ENCODE data around the gene LGALS7.

The LGALS7 gene

DNA sequence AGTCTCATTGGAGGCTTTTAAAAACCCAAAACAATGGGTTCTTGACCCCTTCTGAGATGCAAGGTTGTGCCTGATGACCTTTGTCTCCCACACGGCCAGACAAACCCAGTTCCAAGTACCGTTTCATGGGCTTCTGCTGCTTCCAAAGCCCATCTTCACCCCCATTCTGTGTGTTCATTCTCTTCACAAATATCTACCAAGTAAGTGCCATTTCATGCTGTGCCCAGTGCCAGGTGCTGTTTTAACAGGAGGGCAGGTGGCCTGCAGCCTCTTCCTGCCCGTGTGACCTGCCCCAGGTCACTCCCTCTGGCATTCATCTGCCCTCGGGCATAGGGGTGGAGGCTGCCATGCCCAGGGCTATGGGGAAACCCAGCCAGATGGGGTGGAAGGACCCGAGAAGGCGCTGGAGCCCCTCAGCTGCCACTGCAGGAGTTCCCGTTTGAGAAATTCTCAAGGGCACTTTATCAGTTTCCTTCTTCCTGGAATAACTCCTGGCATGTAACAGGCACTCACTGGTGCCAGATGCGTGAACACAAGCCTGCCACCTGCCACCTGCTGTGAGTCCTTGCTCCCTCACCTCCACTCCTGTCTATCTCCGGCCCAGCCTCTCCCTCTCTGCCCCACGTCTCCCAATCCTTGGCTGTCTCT lies 41.5 kb downstream of the LGALS7 start:
- TF ChIP-seq CTCF (IDR thresholded peaks at IDR 0.05; ENCODE audit: control insufficient read depth, insufficient read depth, low read depth, low read length, missing control alignments): no peak
- no peak overlapping the region for H3K4me3 ChIP-seq (ENCODE audit: control insufficient read depth, low read depth, low read length)
- no peak for DNase-seq (ENCODE audit: low read depth)

DNA sequence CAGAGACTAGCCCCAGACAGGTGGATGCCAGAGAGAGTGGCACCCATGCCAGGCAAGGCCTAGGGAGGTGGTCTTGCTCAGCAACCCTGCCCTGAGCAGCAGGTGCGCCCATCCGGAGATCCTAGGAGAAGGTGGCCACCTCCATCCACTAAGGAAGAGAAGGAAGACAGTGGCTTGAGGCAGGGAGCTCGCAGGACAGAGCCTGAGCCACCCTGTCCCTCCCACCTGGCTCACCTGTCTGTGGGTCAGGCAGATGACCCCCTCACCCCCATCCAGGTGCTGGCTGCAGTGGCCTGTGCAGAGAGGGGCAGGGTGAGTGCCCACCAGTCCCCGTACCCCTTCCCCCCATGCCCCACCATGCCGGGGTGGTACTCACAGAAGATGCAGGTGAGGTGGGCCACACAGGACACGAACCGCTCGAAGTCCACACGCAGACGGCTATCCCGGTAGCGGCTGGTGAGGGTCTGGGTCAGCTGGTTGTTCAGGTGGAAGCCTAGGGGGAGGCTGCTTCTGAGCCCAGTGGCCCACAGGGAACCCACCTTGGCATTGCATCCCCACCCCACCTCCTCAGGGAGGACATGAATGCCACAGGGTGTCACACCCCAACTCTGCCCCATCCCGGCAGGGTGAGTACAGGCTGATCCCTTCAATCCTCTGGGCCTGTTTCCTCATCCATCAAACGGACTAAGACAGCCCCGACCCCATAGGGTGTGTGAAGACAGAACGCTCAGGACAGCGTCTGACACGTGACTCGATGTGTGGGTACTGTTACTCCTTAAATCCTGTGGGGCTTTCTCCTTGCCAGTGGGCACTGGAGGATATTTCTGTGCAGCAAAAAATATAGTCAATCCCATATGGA lies 42.4 kb downstream of the LGALS7 start:
- no peak for DNase-seq (ENCODE audit: low read depth)
- TF ChIP-seq CTCF (IDR thresholded peaks at IDR 0.05; ENCODE audit: control insufficient read depth, insufficient read depth, low read depth, low read length, missing control alignments): no peak

DNA sequence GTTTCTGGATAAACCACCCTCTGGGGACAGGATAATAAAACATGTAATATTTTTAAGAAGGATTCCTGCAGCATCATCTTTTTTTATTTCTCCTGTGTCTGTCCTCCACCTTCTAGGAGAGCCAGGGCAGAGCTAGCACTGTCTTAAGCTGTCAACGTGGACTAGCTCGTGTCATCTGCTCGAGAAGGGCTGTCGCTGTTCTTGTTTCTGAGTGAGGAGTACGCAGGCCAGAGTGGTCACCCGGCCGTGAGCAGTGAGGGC lies 42.9 kb downstream of the LGALS7 start:
- H3K4me3 ChIP-seq (ENCODE audit: control insufficient read depth, low read depth, low read length): no peak overlapping the region
- DNase-seq (ENCODE audit: low read depth): no peak
- no peak for TF ChIP-seq CTCF (IDR thresholded peaks at IDR 0.05; ENCODE audit: control insufficient read depth, insufficient read depth, low read depth, low read length, missing control alignments)

More for the DNA sequence above, 42.4 kb downstream of the LGALS7 start:
- H3K4me3 ChIP-seq (ENCODE audit: control insufficient read depth, low read depth, low read length): no peak overlapping the region

- no peak for DNase-seq (ENCODE audit: low read depth)
- no peak overlapping the region for H3K4me3 ChIP-seq (ENCODE audit: control insufficient read depth, low read depth, low read length)
- TF ChIP-seq CTCF (IDR thresholded peaks at IDR 0.05; ENCODE audit: control insufficient read depth, insufficient read depth, low read depth, low read length, missing control alignments): peak; percentile 86
These were observed 43.5 kb downstream of the LGALS7 start for GRCh38 chr19:38729653-38730469.

GRCh38 chr19:38728752-38729541 lies 44.4 kb downstream of the LGALS7 start:
- no peak overlapping the region for H3K4me3 ChIP-seq (ENCODE audit: control insufficient read depth, low read depth, low read length)
- no peak for DNase-seq (ENCODE audit: low read depth)
- no peak for TF ChIP-seq CTCF (IDR thresholded peaks at IDR 0.05; ENCODE audit: control insufficient read depth, insufficient read depth, low read depth, low read length, missing control alignments)
